Activated CD4-positive, CD25-positive, alpha-beta regulatory T cell treated with anti-CD3 and anti-CD28 coated beads, Interleukin-2, amount 50 U/mL, for 24 hours (primary cell): Measurements from ENCODE around the gene TLDC2.
A peak's percentile ranks its signal among the peaks of the same experiment; 100 is the strongest.
"Not testable (repeated sequence)": the region's sequence is repeated elsewhere in the genome, so short reads cannot be mapped to it uniquely, and the experiment has no call there.

ENCODE experiments used
- ATAC-seq, 2 donors: fragments of 150-1000 bp; cut with Tn5 transposase; one replicate each; pipeline ENCODE4 v1.10.0; 2021; ENCODE audit warnings: mild to moderate bottlenecking in 1 of 2, moderate library complexity in 1 of 2

The TLDC2 gene

GRCh38 chr20:36875702-36876472, at the start of gene TLDC2:
TSS of gene TLDC2 (plus strand) at chr20:36876138. CDS start at chr20:36876175, 37 bp downstream.
- ATAC-seq = no peak

GRCh38 chr20:36826554-36827244, 49.2 kb upstream of the TLDC2 start:
- no peak for ATAC-seq

GRCh38 chr20:36827541-36828279, 48.2 kb upstream of the TLDC2 start:
- ATAC-seq = no peak

GRCh38 chr20:36830791-36831691, 44.9 kb upstream of the TLDC2 start:
- ATAC-seq = no peak

GRCh38 chr20:36832791-36833190, 43.1 kb upstream of the TLDC2 start:
- ATAC-seq = no peak

GRCh38 chr20:36833275-36834020, 42.5 kb upstream of the TLDC2 start:
- ATAC-seq = no peak

GRCh38 chr20:36835025-36835424, 40.9 kb upstream of the TLDC2 start:
- ATAC-seq = no peak

GRCh38 chr20:36835453-36836198, 40.3 kb upstream of the TLDC2 start:
- ATAC-seq = peak; percentile 98 to 99

GRCh38 chr20:36836591-36837269, 39.2 kb upstream of the TLDC2 start:
- ATAC-seq = no peak

- ATAC-seq = not testable (repeated sequence)
Measured at GRCh38 chr20:36838376-36838775, 37.6 kb upstream of the TLDC2 start.

GRCh38 chr20:36839150-36839549, 36.8 kb upstream of the TLDC2 start:
- no peak for ATAC-seq

GRCh38 chr20:36841030-36841429, 34.9 kb upstream of the TLDC2 start:
- not testable (repeated sequence) for ATAC-seq

GRCh38 chr20:36845288-36845971, 30.5 kb upstream of the TLDC2 start:
- ATAC-seq = no peak

GRCh38 chr20:36847009-36847709, 28.8 kb upstream of the TLDC2 start:
- ATAC-seq = no peak

GRCh38 chr20:36847710-36848040, 28.3 kb upstream of the TLDC2 start:
- ATAC-seq = no peak

- ATAC-seq = no peak
Measured at GRCh38 chr20:36848078-36848660, 27.8 kb upstream of the TLDC2 start.

- ATAC-seq = no peak
Measured at GRCh38 chr20:36848677-36849076, 27.3 kb upstream of the TLDC2 start.

- no peak for ATAC-seq
Measured at GRCh38 chr20:36849333-36850065, 26.4 kb upstream of the TLDC2 start.
